HL-60 (cell line): ENCODE results near the gene SMARCC2.
"Not testable (repeated sequence)": the region's sequence is repeated elsewhere in the genome, so short reads cannot be mapped to it uniquely, and the experiment has no call there.

Source experiments
- GABPA ChIP-seq: IDR thresholded peaks from 2 replicates; pipeline ENCODE4 v1.6.1; 2012; ENCODE audit warnings: low read depth
- POLR2AphosphoS5 ChIP-seq: IDR thresholded peaks from 2 replicates; pipeline ENCODE4 v1.6.1; 2012; ENCODE audit warnings: low read depth
- TF ChIP-seq, protein P1 (sequence below): IDR thresholded peaks from one replicate; pipeline ENCODE4 v1.5.1; 2011; ENCODE audit warnings: low read length, control low read depth, inconsistent platforms; ENCODE audit not compliant: insufficient read depth
- TF ChIP-seq, protein P2 (sequence below): IDR thresholded peaks from 2 replicates; pipeline ENCODE4 v1.6.1; 2012; ENCODE audit warnings: low read depth; ENCODE audit not compliant: insufficient replicate concordance

DNA sequence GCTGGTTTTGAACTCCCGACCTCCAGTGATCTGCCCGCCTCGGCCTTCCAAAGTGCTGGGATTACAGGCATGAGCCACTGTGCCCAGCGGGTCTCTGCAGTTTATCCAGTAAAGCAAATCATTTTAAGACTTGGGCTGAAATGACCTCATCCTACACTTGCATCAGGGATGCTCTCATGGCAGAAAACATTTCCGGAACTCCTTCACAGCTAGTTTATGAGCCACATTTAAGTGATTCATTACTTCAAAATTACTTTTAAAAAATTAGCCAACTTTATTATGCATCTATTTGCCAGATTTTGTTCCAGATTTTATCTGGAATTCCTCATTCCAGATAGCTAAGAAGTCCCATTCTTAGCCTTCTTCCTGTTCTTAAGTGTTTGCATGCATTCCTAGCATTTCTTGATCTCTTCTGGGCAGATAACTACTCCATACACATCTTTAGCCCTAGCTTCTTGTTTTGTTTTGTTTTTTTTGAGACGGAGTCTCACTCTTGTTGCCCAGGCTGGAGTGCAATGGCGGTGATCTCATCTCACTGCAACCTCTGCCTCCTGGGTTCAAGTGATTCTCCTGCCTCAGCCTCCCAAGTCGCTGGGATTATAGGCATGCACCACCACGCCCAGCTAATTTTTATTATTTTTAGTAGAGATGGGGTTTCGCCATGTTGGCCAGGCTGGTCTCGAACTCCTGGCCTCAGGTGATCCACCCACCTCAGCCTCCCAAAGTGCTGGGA, 7.7 kb upstream of the SMARCC2 start:
- TF ChIP-seq, protein P1, sequence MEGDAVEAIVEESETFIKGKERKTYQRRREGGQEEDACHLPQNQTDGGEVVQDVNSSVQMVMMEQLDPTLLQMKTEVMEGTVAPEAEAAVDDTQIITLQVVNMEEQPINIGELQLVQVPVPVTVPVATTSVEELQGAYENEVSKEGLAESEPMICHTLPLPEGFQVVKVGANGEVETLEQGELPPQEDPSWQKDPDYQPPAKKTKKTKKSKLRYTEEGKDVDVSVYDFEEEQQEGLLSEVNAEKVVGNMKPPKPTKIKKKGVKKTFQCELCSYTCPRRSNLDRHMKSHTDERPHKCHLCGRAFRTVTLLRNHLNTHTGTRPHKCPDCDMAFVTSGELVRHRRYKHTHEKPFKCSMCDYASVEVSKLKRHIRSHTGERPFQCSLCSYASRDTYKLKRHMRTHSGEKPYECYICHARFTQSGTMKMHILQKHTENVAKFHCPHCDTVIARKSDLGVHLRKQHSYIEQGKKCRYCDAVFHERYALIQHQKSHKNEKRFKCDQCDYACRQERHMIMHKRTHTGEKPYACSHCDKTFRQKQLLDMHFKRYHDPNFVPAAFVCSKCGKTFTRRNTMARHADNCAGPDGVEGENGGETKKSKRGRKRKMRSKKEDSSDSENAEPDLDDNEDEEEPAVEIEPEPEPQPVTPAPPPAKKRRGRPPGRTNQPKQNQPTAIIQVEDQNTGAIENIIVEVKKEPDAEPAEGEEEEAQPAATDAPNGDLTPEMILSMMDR: not testable (repeated sequence)
- TF ChIP-seq POLR2AphosphoS5, GABPA: not testable (repeated sequence)
- TF ChIP-seq, protein P2, sequence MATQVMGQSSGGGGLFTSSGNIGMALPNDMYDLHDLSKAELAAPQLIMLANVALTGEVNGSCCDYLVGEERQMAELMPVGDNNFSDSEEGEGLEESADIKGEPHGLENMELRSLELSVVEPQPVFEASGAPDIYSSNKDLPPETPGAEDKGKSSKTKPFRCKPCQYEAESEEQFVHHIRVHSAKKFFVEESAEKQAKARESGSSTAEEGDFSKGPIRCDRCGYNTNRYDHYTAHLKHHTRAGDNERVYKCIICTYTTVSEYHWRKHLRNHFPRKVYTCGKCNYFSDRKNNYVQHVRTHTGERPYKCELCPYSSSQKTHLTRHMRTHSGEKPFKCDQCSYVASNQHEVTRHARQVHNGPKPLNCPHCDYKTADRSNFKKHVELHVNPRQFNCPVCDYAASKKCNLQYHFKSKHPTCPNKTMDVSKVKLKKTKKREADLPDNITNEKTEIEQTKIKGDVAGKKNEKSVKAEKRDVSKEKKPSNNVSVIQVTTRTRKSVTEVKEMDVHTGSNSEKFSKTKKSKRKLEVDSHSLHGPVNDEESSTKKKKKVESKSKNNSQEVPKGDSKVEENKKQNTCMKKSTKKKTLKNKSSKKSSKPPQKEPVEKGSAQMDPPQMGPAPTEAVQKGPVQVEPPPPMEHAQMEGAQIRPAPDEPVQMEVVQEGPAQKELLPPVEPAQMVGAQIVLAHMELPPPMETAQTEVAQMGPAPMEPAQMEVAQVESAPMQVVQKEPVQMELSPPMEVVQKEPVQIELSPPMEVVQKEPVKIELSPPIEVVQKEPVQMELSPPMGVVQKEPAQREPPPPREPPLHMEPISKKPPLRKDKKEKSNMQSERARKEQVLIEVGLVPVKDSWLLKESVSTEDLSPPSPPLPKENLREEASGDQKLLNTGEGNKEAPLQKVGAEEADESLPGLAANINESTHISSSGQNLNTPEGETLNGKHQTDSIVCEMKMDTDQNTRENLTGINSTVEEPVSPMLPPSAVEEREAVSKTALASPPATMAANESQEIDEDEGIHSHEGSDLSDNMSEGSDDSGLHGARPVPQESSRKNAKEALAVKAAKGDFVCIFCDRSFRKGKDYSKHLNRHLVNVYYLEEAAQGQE: not testable (repeated sequence)
